Choroid plexus epithelial cell (primary cell): ENCODE results near the gene POLR2E.

Experiments
- DNase-seq: peaks from one replicate; pipeline ENCODE4 v3.0.0-alpha.2; 2010; ENCODE audit warnings: low read depth
- H3K4me3 ChIP-seq: 2 replicates; pipeline ENCODE4 v1.5.1; 2011; ENCODE audit warnings: low read depth, mild to moderate bottlenecking, control low read depth, low read length, moderate library complexity
- TF ChIP-seq, protein P1 (sequence below): conservative IDR thresholded peaks from 2 replicates; pipeline ENCODE4 v1.5.1; 2011; ENCODE audit warnings: low read depth, mild to moderate bottlenecking, control low read depth, inconsistent platforms, low read length, moderate library complexity

Gene POLR2E

DNA sequence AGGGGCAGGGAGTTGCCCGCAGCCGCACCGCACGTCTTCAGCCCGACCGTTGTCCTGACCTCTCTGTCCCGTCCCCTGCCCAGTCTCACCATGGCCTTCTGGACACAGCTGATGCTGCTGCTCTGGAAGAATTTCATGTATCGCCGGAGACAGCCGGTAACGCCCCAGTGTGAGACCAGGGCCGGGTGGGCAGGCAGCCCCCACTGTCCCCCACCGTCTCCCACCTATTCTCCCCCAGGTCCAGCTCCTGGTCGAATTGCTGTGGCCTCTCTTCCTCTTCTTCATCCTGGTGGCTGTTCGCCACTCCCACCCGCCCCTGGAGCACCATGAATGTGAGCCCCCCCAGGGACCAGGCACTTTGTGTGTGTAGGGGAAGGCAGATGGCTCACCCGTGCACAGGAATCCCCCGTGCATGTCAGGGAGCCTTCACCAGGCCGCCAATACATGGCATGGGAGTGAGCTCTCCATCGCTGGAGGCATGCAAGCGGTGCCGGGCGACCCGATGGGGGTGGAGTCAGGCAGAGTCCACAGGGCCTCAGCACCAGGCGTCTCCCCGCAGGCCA lies 53.8 kb downstream of the POLR2E start:
- TF ChIP-seq, protein P1, sequence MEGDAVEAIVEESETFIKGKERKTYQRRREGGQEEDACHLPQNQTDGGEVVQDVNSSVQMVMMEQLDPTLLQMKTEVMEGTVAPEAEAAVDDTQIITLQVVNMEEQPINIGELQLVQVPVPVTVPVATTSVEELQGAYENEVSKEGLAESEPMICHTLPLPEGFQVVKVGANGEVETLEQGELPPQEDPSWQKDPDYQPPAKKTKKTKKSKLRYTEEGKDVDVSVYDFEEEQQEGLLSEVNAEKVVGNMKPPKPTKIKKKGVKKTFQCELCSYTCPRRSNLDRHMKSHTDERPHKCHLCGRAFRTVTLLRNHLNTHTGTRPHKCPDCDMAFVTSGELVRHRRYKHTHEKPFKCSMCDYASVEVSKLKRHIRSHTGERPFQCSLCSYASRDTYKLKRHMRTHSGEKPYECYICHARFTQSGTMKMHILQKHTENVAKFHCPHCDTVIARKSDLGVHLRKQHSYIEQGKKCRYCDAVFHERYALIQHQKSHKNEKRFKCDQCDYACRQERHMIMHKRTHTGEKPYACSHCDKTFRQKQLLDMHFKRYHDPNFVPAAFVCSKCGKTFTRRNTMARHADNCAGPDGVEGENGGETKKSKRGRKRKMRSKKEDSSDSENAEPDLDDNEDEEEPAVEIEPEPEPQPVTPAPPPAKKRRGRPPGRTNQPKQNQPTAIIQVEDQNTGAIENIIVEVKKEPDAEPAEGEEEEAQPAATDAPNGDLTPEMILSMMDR = no peak
- H3K4me3 ChIP-seq = peak overlapping the region; percentile 55
- no peak for DNase-seq

- peak overlapping the region; percentile 67 for H3K4me3 ChIP-seq
- TF ChIP-seq, protein P1 = no peak
- DNase-seq = peak; percentile 97
Observed at GRCh38 chr19:1040476-1041271, 54.5 kb downstream of the POLR2E start.

DNA sequence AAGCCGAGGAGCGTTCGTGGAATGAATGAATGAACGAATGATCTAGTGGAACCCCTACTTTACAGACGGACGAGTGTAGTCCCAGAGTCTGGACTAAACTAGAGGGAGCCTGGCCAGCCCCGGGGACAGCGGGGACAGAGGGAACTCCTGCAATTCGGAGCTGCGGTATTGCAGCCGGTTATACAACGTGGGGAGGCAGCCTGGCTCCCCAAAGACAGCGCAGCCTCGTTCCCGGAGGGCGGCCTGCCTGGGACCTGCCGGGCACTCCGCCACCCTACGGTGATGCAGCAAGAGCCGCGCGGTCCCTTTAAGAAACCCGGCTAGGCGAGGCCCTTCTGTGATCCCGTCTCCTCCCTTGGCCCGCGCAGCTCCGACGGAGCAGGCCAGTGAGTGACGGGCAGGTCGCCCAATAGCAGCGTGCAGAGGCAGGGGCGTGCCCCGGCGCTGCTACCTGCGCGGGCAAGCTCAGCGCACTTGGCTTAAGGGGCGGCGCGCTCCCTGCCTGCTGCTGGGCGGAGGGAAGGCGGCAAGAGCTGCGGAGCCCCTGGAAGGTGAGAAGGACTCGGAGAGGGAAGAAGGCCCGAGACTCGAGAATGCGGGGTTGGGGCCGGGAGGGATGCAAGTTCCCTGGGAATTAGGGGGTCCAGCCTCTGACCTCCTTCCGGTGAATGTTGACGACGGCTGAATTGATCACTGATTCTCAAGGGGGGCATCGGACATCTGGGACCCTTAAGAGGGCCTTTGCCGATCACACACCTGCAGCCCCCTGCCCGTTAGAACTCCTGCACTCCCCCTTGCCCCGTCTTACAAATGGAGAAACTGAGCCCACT lies 55.3 kb downstream of the POLR2E start, which contains the start of gene ABCA7:
TSS of gene ABCA7 (plus strand) at position 462 of the 830 bp plus-strand sequence. CDS start 1,255 bp downstream, outside the sequence.
- DNase-seq = peak; percentile 99
- TF ChIP-seq, protein P1 = peak; percentile 8
- peak within 1 kb of the TSS; percentile 67 for H3K4me3 ChIP-seq

GRCh38 chr19:1038978-1039645 lies 56.1 kb downstream of the POLR2E start:
- DNase-seq = no peak
- TF ChIP-seq, protein P1 = no peak

GRCh38 chr19:1037621-1038064 lies 57.5 kb downstream of the POLR2E start:
- no peak overlapping the region for H3K4me3 ChIP-seq
- TF ChIP-seq, protein P1 = no peak
- DNase-seq = no peak

More at GRCh38 chr19:1038978-1039645, 56.1 kb downstream of the POLR2E start:
- no peak overlapping the region for H3K4me3 ChIP-seq
